IMR-90 (cell line): ENCODE data around the gene CIDEC. TPM values are rescaled to one million over a fixed set of nuclear protein-coding genes. Genes with fewer than 3 reads are reported as not detected.
A peak's percentile ranks its signal among the peaks of the same experiment; 100 is the strongest.

Source experiments
- ATAC-seq: fragments of 200-7000 bp; cut with Tn5 transposase; 2 replicates; pipeline ENCODE4 v1.9.1; 2020; ENCODE audit warnings: low read depth, mild to moderate bottlenecking, moderate library complexity
- BruUV-seq: library from RNA; stranded (reverse); fragments of 400-500 nt; replicated peaks from 2 replicates; lab custom pipeline; 2021; lab: Mats Ljungman, UMichigan
- CTCF ChIA-PET: fragments of 300-600 bp; formaldehyde crosslinking; extraction: SDS; loops from one replicate; lab custom pipeline; 2021; ENCODE audit warnings: antibody characterized with exemption; lab: Yijun Ruan, JAX
- POLR2A ChIA-PET: fragments of 300-600 bp; sonication (Branson Sonifier 250); formaldehyde crosslinking; loops from one replicate; lab custom pipeline; 2022; ENCODE audit warnings: antibody characterized with exemption; ENCODE audit not compliant: unreplicated experiment; lab: Charles Lee
- DNase-seq: peaks from one replicate; pipeline ENCODE4 v3.0.0; 2013
- H2AFZ ChIP-seq: replicated peaks from 2 replicates; pipeline ENCODE3; 2013; ENCODE audit warnings: low read length, mild to moderate bottlenecking; ENCODE audit not compliant: poor library complexity
- H2AK5ac ChIP-seq: 2 replicates; pipeline ENCODE4 v1.6.1; 2013; ENCODE audit warnings: low read depth, low read length, inconsistent platforms
- H2AK9ac ChIP-seq: replicated peaks from 2 replicates; pipeline ENCODE3; 2013; ENCODE audit warnings: mild to moderate bottlenecking, low read depth, low read length, moderate library complexity; ENCODE audit not compliant: poor library complexity
- H2BK120ac ChIP-seq: 2 replicates; pipeline ENCODE4 v1.6.1; 2013; ENCODE audit warnings: low read depth, low read length, inconsistent platforms
- H2BK15ac ChIP-seq: 3 replicates; pipeline ENCODE4 v1.6.1; 2013; ENCODE audit warnings: low read depth, low read length, inconsistent platforms
- H2BK20ac ChIP-seq: 2 replicates; pipeline ENCODE4 v1.6.1; 2013; ENCODE audit warnings: low read depth, mild to moderate bottlenecking, inconsistent platforms, low read length, moderate library complexity
- H2BK5ac ChIP-seq: 2 replicates; pipeline ENCODE4 v1.6.1; 2013; ENCODE audit warnings: mild to moderate bottlenecking, low read depth, low read length, inconsistent platforms; ENCODE audit not compliant: poor library complexity, severe bottlenecking
- H3K14ac ChIP-seq: replicated peaks from 2 replicates; pipeline ENCODE4 v1.6.1; 2013; ENCODE audit warnings: low read depth, low read length, inconsistent platforms
- H3K18ac ChIP-seq: 2 replicates; pipeline ENCODE4 v1.6.1; 2013; ENCODE audit warnings: low read depth, low read length, control low read depth
- H3K23ac ChIP-seq: 2 replicates; pipeline ENCODE4 v1.6.1; 2013; ENCODE audit warnings: low read depth, low read length, inconsistent platforms
- H3K27ac ChIP-seq: 2 replicates; pipeline ENCODE4 v1.5.1; 2013; ENCODE audit warnings: mild to moderate bottlenecking, control low read depth, low read length; ENCODE audit not compliant: insufficient read depth
- H3K27me3 ChIP-seq: 2 replicates; pipeline ENCODE4 v1.6.1; 2013; ENCODE audit warnings: low read length; ENCODE audit not compliant: control insufficient read depth, insufficient read depth
- H3K36me3 ChIP-seq: 2 replicates; pipeline ENCODE4 v1.6.1; 2013; ENCODE audit warnings: low read length, mixed read lengths; ENCODE audit not compliant: control insufficient read depth, insufficient read depth
- H3K4ac ChIP-seq: 2 replicates; pipeline ENCODE4 v1.6.1; 2013; ENCODE audit warnings: low read depth, low read length, inconsistent platforms
- H3K4me1 ChIP-seq: 2 replicates; pipeline ENCODE4 v1.6.1; 2013; ENCODE audit warnings: low read length, mixed read lengths; ENCODE audit not compliant: control insufficient read depth, insufficient read depth
- H3K4me2 ChIP-seq: 2 replicates; pipeline ENCODE4 v1.6.1; 2013; ENCODE audit warnings: low read depth, mild to moderate bottlenecking, control low read depth, low read length, moderate library complexity
- H3K4me3 ChIP-seq: 2 replicates; pipeline ENCODE4 v1.5.1; 2013; ENCODE audit warnings: low read depth, mild to moderate bottlenecking, control low read depth, low read length, moderate library complexity; ENCODE audit not compliant: insufficient read depth
- H3K56ac ChIP-seq: 2 replicates; pipeline ENCODE4 v1.6.1; 2013; ENCODE audit warnings: low read length, inconsistent platforms; ENCODE audit not compliant: insufficient read depth; ENCODE audit errors: extremely low read depth
- H3K79me1 ChIP-seq, 2 experiments: 2 replicates each; pipeline ENCODE4 v1.6.1; 2013; ENCODE audit warnings: low read length in 2 of 2, inconsistent platforms in 1 of 2, low read depth in 1 of 2
- H3K9ac ChIP-seq: 2 replicates; pipeline ENCODE4 v1.6.1; 2013; ENCODE audit warnings: low read depth, low read length, control low read depth
- H3K9me1 ChIP-seq: 2 replicates; pipeline ENCODE4 v1.6.1; 2013; ENCODE audit warnings: low read length, inconsistent platforms; ENCODE audit not compliant: insufficient read depth
- H3K9me3 ChIP-seq: 2 replicates; pipeline ENCODE4 v1.6.1; 2013; ENCODE audit warnings: low read length; ENCODE audit not compliant: control insufficient read depth, insufficient read depth
- H4K20me1 ChIP-seq: 2 replicates; pipeline ENCODE4 v1.6.1; 2013; ENCODE audit warnings: low read length, inconsistent platforms; ENCODE audit not compliant: insufficient read depth
- H4K5ac ChIP-seq: 2 replicates; pipeline ENCODE4 v1.6.1; 2013; ENCODE audit warnings: mild to moderate bottlenecking, low read depth, low read length, control low read depth
- H4K8ac ChIP-seq, 2 experiments: 2 replicates each; pipeline ENCODE4 v1.6.1; 2013; ENCODE audit warnings: low read depth in 2 of 2, low read length in 2 of 2, control low read depth in 1 of 2, inconsistent platforms in 1 of 2
- H4K91ac ChIP-seq: 2 replicates; pipeline ENCODE4 v1.6.1; 2013; ENCODE audit warnings: low read depth, low read length, inconsistent platforms; ENCODE audit not compliant: insufficient read depth
- BHLHE40 ChIP-seq: fragments of 150-350 bp; IDR thresholded peaks from 2 replicates; pipeline ENCODE4 v1.6.1; 2016; ENCODE audit warnings: mild to moderate bottlenecking, low read depth, low read length
- CEBPB ChIP-seq: IDR thresholded peaks from 2 replicates; pipeline ENCODE4 v1.6.1; 2012; ENCODE audit warnings: low read depth, low read length, improper control_type of control experiment
- CHD1 ChIP-seq: IDR thresholded peaks from 2 replicates; pipeline ENCODE4 v1.6.1; 2012; ENCODE audit warnings: low read depth, low read length, improper control_type of control experiment
- CTCF ChIP-seq: conservative IDR thresholded peaks from 2 replicates; pipeline ENCODE4 v1.5.1; 2012; ENCODE audit warnings: mild to moderate bottlenecking, low read depth, low read length, improper control_type of control experiment
- ELK1 ChIP-seq: fragments of 150-350 bp; IDR thresholded peaks from 2 replicates; pipeline ENCODE4 v1.6.1; 2016; ENCODE audit warnings: low read depth, mild to moderate bottlenecking, low read length, moderate library complexity, borderline replicate concordance
- FOS ChIP-seq: fragments of 150-350 bp; IDR thresholded peaks from 2 replicates; pipeline ENCODE4 v1.6.1; 2016; ENCODE audit warnings: low read depth, low read length
- MXI1 ChIP-seq: IDR thresholded peaks from 2 replicates; pipeline ENCODE4 v1.6.1; 2012; ENCODE audit warnings: low read depth, mild to moderate bottlenecking, low read length, moderate library complexity, borderline replicate concordance
- NFE2L2 ChIP-seq: fragments of 150-350 bp; IDR thresholded peaks from 2 replicates; pipeline ENCODE4 v1.6.1; 2016; ENCODE audit warnings: low read depth, mild to moderate bottlenecking, low read length
- POLR2A ChIP-seq: IDR thresholded peaks from 2 replicates; pipeline ENCODE4 v1.6.1; 2012; ENCODE audit warnings: mild to moderate bottlenecking, low read depth, low read length
- RAD21 ChIP-seq: IDR thresholded peaks from 2 replicates; pipeline ENCODE4 v1.6.1; 2012; ENCODE audit warnings: low read length, improper control_type of control experiment
- RCOR1 ChIP-seq: IDR thresholded peaks from 2 replicates; pipeline ENCODE4 v1.6.1; 2012; ENCODE audit warnings: mild to moderate bottlenecking, low read length, improper control_type of control experiment; ENCODE audit not compliant: insufficient replicate concordance
- RFX5 ChIP-seq: IDR thresholded peaks from 2 replicates; pipeline ENCODE4 v1.8.0; 2012; ENCODE audit warnings: low read depth, mild to moderate bottlenecking, low read length, moderate library complexity
- SMC3 ChIP-seq: fragments of 150-350 bp; IDR thresholded peaks from 2 replicates; pipeline ENCODE4 v1.6.1; 2016; ENCODE audit warnings: low read depth, mild to moderate bottlenecking, antibody characterized with exemption, low read length, moderate library complexity
- USF2 ChIP-seq: fragments of 150-350 bp; IDR thresholded peaks from 2 replicates; pipeline ENCODE4 v1.6.1; 2017; ENCODE audit warnings: mild to moderate bottlenecking, antibody characterized with exemption, low read length, low read depth
- WGBS, 2 experiments: methylation state at CpG; one replicate each; pipeline versions ENCODE4 v1.1.5 to v1.1.7; 2013; ENCODE audit warnings: missing lambda C conversion rate in 2 of 2; ENCODE audit not compliant: insufficient read length in 1 of 2; ENCODE audit errors: extremely low coverage in 2 of 2; 5-methylcytosine and 5-hydroxymethylcytosine counted together
- dilution Hi-C: fragments of 300-500 bp; cut with HindIII; formaldehyde crosslinking; loops from one replicate; pipeline ENCODE4 v1.14.3; 2018; ENCODE audit warnings: low sequenced_read_pairs; ENCODE audit not compliant: unreplicated experiment
- in situ Hi-C: fragments of 300-500 bp; cut with MboI; formaldehyde crosslinking; loops from 3 replicates; pipeline ENCODE4 v1.14.3; 2019; ENCODE audit warnings: low sequenced_read_pairs, inconsistent platforms, mixed read lengths
- intact Hi-C: fragments of 100-400 bp; cut with micrococcal nuclease; formaldehyde crosslinking; loops from 2 replicates; pipeline ENCODE4 v1.10.0; 2022
- polyA plus RNA-seq, 3 experiments: library from polyadenylated mRNA; depleted of rRNA; stranded (reverse); fragments of >200 nt; gene quantifications; 2 replicates each; pipeline ENCODE4 v1.2.3, GENCODE V29; 2012; ENCODE audit warnings: low replicate concordance in 1 of 3
- total RNA-seq: library from RNA; depleted of rRNA; stranded (reverse); fragments of >200 nt; gene quantifications from 2 replicates; pipeline ENCODE4 v1.2.3, GENCODE V29; 2012

Gene CIDEC
- total and polyA plus RNA-seq, 2 of the 4 experiments (the other 2 are of a cell fraction): 0.09 TPM; not detected in 1

GRCh38 chr3:9890249-9891071 is 10.4 kb upstream of the CIDEC start, which contains the start of gene JAGN1:
JAGN1 (plus strand) TSS chr3:9890610; CDS start chr3:9890723, 113 bp downstream.
- Histone ChIP-seq H2AK5ac (peak within 1 kb of the TSS; percentile 82), H4K91ac (peak within 1 kb of the TSS; percentile 83), H3K27me3 (no peaks in the 10 kb centered on the region), H4K5ac (peak within 1 kb of the TSS; percentile 85), H3K9me3 (no peaks in the 10 kb centered on the region), H3K56ac (peak within 1 kb of the TSS; percentile 81), H2BK20ac (no peak within 1 kb of the TSS), H3K9me1 (0 out of 2 replicates have a peak, but pooled peaks cover 6% of the 10 kb centered on the region), H3K14ac (peak within 1 kb of the TSS; percentile 99), H4K8ac (peak within 1 kb of the TSS; percentile 96 to 98), H3K79me1 (peaks cover 23 to 36% of the 10 kb centered on the region in 2 experiments), H2AFZ (peak within 1 kb of the TSS; percentile 100), H3K36me3 (peaks cover 15% of the 10 kb centered on the region), H3K4me3 (peak within 1 kb of the TSS; percentile 79), H2BK15ac (peak within 1 kb of the TSS; percentile 73; the same call in 1 of the 3 replicates), H3K27ac (peak within 1 kb of the TSS; percentile 97), H3K9ac (peak within 1 kb of the TSS; percentile 93), H2AK9ac (peak within 1 kb of the TSS; percentile 99), H4K20me1 (no peaks in the 10 kb centered on the region; the same call in 1 of the 2 replicates), H2BK120ac (peak within 1 kb of the TSS; percentile 86), H3K4me1 (peaks cover 2% of the 10 kb centered on the region; the same call in 1 of the 2 replicates), H3K23ac (peak within 1 kb of the TSS; percentile 96), H3K4me2 (peak within 1 kb of the TSS; percentile 93), H2BK5ac (peak within 1 kb of the TSS; percentile 97), H3K4ac (peak within 1 kb of the TSS; percentile 97), H3K18ac (peak within 1 kb of the TSS; percentile 61)
- in situ Hi-C loops: no loop called here
- ATAC-seq: peak; percentile 94
- WGBS, 2 experiments: 1% methylated on average over 43 of the region's 62 CpGs; no CpG with 5 or more reads in 1 of the 2 experiments
- ChIA-PET POLR2A (interaction anchor here (0.5 to 1.0 kb wide), 4 partner anchors 10 to 47 kb away, joined by 3 to 4 read pairs (median 3); partner anchors contain the start of gene CIDEC), CTCF (no interaction called here)
- BruUV-seq: TSS peak; percentile 36
- peak; percentile 83 for DNase-seq
- intact Hi-C loops: loop anchor here (2.0 kb wide), 1 partner anchor 42 kb away; no protein-coding TSS in a partner anchor
- dilution Hi-C loops: no loop called here
- no peak for TF ChIP-seq CEBPB
- TF ChIP-seq BHLHE40: no peak
- no peak for TF ChIP-seq CHD1
- TF ChIP-seq FOS: no peak
- no peak for TF ChIP-seq USF2
- no peak for TF ChIP-seq SMC3
- TF ChIP-seq RFX5: no peak
- no peak for TF ChIP-seq ELK1
- no peak for TF ChIP-seq RAD21
- TF ChIP-seq RCOR1: no peak
- TF ChIP-seq POLR2A: peak; percentile 85
- no peak for TF ChIP-seq NFE2L2
- TF ChIP-seq CTCF: no peak
- TF ChIP-seq MXI1: no peak
